GM21526 (cell line): ENCODE results near the gene PTPRA.
"Not testable (repeated sequence)": the region's sequence is repeated elsewhere in the genome, so short reads cannot be mapped to it uniquely, and the experiment has no call there.

Source experiments
- ATAC-seq: cut with Tn5 transposase; IDR thresholded peaks from one replicate; pipeline ENCODE4 v1.9.1; 2021; ENCODE audit warnings: moderate library complexity; ENCODE audit not compliant: unreplicated experiment, low FRiP score

Gene PTPRA

DNA sequence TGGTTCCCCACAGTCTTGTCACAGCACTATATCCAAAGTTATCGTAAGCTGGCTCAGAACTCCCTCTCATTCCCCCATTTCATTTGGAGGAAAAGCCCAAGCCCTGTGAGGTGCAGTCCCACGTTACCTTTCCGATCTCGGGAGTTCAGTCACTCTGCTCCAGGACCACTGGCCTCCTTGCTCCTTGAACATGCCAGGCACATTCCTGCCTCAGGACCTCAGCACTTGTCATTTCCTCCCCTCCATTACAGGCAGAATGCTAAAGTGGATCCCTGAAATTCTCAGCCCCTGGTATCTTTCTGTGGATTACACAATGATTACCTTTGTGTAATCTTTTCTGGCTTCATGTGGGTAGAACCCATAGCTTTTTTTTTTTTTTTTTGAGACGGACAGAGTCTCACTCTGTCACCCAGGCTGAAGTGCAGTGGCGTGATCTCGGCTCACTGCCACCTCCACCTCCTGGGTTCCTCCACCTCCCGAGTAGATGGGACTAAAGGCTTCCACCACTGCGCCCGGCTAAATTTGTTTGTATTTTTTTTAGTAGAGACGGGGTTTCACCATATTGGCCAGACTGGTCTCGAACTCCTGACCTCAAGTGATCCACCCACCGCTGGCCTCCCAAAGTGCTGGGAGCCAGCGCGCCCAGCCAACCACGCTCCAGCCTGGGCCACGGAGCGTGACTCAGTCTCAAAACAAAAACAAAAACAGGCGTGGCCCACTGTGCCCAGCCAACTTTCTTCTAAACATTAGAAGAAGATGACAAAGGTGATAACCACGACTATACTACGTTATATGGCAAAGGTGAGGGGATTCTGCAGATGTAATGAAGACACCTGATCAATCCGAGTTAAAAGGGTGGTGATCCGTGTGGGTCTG is 194.1 kb downstream of the PTPRA start:
- ATAC-seq: no peak

DNA sequence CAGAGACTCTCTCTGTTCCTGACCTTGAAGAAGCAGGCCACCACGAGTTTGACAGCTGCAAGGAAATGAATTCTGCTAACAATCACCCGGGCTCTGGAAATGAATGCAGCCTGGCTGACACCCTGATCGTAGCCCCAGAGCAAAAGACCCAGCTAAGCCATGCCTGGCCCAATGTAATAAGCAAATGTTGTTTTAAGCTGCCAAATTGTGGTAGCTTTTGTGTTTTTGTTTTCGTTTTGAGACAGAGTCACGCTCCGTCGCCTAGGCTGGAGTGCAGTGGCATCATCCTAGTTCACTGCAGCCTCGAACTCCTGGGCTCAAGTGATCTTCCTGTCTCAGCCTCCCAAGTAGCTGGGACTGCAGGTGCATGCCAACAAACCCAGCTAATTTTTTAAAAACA is 194.8 kb downstream of the PTPRA start:
- no peak for ATAC-seq

DNA sequence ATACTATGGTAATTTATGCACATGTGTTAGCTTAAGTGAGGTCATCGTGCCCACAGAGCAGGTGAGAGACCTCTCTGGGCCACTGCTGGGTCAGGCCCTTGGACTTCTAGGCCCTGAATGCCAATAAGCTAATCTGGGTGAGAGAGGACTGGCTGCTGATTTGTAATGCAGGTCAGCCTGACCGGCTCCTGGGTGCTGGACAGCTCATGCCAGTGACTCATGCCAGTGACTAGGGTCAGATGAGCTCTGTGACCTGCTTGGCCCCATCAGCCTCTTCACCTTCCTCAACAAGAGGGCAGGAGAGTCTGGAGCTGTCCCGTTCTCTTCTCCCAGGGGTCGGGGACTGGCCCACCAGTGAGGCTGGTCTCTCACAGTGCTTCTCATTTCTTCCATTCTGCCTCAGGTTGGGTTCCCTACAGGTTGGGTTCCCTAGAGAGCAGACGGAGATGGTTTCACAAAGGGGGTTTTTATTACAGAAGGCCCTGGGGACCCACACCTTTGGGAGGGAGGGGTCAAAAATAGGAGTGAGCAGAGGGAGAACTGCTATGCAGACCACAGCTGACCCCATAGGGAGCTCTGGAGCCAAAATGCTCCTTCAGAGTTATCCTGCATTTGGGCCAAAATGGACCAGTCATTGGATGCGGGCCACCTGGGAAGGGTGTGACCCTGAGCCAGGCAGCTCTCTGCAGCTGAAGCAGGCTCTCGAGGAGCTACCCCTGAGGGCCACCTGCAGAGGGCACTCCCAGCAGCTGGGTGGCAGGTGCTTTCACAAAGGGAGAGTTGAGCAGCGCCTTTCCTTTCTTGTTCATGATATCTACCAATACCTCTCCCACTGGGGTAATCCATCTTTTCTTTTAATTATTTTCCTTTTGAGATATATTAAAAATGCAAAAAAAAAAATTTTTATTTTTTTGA is 196.0 kb downstream of the PTPRA start:
- no peak for ATAC-seq

DNA sequence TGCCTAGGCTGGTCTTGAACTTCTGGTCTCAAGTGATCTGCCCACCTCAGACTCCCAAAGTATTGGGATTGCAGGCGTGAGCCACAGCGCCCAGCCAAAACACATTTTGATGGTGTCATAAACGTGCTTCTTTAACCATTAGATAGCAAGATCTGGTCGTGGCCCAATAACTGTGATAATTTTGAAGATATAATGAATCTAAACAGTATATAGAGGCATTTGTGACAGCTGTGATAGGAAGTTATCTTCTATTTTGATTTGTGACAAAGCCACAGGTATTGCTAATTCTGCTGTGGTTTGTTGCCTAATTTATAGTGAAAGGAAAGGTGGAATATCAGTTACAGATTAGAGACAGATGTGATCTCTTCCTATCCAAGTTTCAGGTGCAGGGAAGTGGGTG is 197.4 kb downstream of the PTPRA start:
- no peak for ATAC-seq

DNA sequence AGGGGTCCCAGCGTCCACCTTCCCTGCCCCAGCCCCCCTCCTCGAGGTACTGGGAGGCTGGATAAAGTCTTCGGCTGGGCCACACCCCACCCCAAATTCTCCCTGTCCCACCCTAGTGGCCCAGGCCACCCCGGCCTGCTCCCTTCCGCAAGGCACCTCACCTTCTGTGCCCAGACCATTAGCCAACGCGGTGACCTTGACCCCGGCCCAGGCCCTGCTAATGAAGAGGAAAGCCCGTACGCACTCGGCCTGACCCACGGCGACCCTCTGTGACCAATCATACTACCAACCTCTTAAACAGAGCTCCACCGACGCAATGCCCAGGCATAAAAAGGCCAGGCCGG is 198.0 kb downstream of the PTPRA start:
- no peak for ATAC-seq

DNA sequence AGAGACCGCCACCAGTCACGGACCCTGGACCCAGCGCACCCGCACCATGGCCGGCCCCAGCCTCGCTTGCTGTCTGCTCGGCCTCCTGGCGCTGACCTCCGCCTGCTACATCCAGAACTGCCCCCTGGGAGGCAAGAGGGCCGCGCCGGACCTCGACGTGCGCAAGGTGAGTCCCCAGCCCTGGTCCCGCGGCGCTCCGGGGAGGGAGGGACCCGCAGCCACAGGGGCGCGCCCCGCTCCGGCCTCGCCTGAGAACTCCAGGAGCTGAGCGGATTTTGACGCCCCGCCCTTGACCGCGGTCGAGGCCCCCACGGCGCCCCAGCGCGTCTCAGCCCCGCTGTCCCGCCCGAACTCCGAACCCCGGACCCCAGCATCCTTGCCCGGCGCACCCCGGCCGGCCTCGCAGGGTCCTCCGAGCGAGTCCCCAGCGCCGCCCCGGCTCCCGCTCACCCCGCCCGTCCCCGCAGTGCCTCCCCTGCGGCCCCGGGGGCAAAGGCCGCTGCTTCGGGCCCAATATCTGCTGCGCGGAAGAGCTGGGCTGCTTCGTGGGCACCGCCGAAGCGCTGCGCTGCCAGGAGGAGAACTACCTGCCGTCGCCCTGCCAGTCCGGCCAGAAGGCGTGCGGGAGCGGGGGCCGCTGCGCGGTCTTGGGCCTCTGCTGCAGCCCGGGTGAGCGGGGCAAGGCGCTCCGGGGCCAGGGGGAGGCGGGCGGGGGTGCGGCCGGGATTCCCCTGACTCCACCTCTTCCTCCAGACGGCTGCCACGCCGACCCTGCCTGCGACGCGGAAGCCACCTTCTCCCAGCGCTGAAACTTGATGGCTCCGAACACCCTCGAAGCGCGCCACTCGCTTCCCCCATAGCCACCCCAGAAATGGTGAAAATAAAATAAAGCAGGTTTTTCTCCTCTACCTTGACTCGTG is 198.6 kb downstream of the PTPRA start, which contains the start of gene OXT:
OXT (plus strand) TSS at position 11 of the 920 bp plus-strand sequence; CDS start at position 47, 36 bp downstream.
- no peak for ATAC-seq

DNA sequence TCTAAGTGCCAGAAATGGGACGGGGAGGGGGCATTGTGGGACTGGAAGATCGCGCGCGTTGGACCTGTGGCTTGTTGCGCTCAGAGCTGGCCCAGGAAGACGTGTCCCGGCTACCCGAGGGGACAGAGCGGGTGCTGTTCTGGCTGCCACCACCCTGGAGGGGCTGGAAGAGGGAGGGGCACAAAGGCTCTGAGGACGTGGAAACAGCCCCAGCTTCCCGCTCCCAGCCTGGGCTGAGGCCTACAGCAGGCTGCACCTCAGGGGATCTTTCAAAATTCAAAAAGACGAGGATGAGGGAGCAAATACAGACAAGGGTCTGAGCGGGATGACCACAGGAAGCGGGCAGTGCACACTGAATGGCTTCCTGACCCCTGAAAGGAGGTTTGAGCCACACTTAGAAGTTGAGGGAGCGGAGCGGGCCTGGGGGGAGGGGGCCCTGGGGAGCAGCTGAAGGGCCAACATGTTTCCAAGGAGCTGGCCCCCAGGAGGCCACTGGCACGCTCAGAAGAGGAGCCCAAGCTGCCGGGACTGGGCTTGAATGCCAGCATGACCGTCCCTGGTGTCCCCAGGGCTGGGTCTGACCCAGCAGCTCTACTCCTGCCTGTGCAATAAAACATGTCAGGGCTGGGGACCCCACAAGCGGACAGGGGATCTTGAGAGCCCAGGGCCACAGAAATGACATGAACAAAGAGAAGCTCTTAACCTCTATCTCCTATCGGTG is 199.4 kb downstream of the PTPRA start:
- ATAC-seq: no peak

DNA sequence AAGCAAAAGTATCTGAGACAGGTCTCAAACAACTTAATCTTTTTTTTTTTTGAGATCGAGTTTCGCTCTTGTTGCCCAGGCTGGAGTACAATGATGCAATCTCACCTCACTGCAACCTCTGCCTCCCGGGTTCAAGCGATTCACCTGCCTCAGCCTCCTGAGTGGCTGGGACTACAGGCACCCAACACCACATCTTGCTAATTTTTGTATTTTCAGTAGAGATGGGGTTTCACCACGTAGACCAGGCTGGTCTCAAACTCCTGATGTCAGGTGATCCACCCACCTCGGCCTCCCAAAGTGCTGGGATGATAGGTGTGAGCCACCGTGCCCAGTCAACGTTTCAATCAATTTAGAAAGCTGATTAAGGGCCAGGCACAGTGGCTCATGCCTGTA is 200.0 kb downstream of the PTPRA start:
- ATAC-seq: not testable (repeated sequence)

DNA sequence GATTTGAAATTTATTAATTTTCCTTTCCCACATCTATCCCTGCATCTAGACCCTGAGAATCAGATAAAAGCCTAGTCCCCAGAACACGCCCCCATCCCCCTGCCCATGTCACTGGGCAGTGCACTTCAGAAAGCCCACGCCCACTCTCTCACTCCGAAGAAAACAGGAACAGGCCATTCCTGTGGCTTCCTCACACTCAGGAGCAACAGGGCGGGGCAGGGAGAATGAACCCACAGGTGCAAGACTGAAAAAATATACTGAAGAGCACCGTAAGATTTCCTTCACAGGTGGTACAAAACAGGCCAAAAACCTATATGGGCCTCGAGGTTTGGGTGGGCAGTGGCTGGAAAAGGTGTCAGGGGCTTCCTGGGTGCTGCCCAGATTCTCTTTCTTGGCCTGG is 201.5 kb downstream of the PTPRA start:
- no peak for ATAC-seq

DNA sequence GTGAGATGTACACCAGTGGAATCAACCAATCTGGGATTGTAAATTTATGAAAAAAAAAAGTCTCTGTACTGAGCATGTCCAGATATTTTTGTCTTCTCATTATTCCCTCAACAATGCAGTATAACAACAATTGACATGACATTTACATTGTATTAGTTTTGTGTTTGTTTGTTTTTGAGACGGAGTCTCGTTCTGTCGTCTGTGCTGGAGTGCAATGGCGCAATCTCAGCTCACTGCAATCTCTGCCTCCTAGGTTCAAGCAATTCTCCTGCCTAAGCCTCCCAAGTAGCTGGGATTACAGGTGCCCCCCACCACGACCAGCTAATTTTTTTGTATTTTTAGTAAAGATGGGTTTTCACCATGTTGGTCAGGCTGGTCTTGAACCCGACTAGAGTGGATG is 202.0 kb downstream of the PTPRA start:
- not testable (repeated sequence) for ATAC-seq

DNA sequence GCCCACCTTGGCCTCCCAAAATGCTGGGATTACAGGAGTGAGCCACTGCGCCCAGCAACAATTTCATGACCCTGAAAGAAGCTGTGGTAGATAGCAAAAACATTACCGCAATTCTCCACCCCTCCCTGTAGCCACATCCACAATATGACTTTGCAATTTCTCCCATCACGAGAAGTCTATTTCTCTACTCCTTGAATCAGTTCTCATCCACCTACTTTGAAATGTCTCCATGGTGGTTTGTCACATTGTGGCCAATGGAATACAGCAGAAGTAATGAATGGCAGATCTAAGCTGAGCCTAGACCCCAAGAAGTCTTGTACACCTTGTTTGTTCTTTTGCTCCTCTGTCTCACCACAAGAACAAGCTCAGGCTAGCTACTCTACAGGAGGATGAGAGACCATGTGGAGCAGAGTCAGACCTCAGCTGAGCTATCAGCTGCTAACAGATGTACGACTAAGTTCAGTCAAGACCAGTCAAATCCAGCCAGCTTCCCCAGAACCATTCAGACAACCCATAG is 204.4 kb downstream of the PTPRA start:
- ATAC-seq: no peak

DNA sequence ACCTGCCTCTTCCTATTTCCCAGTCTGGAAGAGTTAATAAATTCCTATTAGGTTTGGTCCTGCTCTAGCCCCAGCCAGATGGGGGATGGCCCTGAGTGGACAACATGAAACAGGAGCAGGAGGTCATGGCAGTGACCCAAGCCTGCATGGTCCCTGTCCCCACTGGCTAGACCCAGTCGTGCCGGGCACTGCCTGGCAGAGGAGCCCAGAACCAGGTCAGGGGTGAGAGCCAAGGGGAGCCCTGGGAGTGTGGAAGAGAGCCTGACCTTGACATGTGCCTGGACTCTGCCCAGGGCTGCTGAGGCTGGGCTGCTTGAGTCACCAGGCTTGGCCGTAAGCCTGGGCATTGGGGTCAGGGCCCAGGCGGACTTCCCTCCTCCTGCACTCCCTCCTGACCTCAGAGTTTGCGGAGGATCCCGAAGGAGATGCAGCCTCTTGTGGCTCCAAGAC is 207.7 kb downstream of the PTPRA start:
- no peak for ATAC-seq

DNA sequence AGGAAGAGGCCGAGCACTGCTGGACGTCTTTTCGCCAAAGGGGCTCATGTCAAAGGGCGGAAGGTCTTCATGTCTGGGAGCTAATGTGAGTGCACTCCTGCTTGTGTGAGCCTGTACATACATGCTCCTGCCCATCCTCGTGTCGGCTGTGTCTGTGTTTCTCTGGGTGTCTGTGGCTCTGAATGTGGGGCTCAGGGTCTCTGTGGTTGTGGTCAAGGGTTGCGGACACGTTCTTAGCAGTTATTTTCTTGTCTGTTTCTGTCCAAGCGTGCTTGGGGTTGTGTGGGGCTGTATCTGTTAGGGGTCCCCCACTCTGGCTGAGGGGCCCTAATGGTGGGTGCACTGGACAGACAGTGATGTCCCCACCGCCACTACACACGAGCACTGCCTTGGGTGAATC is 208.4 kb downstream of the PTPRA start:
- no peak for ATAC-seq

DNA sequence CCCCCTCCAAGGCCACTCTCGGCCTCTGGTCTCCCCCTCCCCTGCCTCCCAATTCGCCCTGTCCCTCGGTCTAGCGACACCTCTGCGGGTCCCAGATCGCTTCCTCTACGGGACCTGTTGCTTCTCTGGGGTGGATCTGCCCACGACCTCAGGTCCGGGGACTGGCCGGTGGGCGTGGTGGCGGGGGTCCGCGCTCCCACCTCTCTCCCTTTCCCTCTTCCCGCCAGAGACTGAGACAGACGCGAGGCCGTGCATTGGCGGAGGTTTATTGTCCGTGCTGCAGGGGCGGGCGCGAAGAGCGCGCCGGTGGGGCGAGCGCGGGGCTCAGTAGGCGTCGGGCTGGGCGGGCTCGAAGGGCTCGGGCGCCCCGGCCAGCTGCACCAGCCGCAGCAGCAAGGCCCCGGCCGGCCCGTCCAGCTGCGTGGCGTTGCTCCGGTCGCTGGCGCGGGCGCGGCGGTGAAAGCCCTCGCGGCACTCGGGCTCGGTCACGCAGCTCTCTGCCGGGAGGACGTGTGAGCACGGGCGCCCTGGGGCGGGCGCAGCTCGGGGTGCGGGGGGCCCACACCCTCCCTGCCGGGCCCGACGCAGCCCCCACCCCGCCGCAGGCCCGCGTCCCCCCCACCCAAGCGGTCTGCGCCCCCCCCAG is 209.1 kb downstream of the PTPRA start:
- ATAC-seq: no peak

DNA sequence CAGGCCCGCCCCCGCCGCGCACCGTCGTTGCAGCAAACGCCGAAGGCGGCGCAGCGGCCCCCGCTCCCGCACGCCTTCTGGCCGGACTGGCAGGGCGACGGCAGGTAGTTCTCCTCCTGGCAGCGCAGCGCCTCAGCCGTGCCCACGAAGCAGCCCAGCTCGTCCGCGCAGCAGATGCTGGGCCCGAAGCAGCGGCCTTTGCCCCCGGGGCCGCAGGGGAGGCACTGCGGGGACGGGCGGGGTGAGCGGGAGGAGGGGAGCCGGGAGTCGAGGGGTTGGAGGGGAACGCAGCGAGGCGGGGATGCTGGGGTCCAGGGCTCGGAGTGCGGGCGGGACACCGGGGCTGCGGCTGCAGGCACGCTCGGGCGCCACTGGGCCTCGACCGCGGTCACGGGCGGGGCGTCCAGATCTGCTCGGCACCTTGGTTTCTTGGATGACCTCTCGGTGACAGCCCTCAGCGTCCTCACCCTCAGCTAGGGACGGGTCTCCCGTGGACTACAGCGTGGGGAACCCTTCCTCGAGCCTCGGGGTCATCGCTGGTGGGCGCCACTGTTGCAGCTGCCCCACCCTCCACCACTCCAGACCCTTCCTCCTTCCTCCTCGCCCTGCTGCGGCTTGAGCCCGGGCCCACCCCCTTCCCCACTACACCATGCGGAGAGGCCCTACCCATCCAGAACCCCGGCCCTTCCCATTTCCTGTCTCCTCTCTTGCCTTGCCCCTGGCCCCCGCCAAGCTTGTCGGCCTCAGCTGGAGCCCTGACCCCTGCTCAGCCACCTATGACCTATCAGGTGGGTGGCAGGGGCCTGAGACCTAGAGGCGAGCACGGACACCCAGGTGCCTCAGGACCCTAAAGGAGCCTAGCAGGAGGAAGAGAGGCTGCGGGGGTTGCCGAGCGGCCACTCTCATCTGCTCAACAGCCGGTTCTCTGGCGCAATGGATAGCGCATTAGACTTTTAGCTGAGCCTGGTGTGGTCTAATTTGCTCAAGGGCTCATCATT is 210.0 kb downstream of the PTPRA start:
- ATAC-seq: no peak

DNA sequence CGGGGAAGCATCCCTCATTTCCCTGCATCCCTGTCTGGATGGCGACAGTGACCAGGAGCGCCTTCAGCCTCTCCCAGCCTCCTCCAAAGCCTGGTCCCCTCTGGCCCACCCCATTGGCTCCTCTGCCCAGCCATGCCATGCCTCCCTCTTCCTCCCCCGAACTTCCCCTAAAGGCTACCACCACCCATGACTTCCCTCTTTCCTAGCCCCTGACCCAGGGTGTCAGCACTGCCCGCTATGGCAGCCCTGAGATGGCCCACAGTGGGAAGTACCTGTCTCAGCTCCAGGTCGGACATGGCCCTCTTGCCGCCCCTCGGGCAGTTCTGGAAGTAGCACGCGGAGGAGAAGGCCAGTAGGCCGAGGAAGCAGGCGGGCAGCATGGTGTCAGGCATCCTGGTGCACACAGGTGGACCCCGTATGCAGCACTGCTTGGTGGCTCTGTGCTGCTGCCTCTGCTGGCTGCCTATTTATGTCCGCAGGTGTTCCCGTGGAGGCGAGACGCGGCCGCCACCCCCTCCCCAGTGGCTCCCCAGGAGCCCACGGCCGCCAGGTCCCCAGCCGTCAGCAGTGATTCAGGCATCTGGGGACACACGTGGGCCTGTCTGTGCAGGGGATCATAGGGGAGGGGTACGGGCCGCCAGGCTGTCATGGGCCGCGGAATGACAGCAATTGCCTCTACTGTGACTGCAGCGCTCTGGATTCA is 211.2 kb downstream of the PTPRA start, which contains the start of gene AVP:
AVP (minus strand) TSS at position 442 of the 703 bp plus-strand sequence; CDS start at position 392, 50 bp downstream.
- ATAC-seq: no peak

DNA sequence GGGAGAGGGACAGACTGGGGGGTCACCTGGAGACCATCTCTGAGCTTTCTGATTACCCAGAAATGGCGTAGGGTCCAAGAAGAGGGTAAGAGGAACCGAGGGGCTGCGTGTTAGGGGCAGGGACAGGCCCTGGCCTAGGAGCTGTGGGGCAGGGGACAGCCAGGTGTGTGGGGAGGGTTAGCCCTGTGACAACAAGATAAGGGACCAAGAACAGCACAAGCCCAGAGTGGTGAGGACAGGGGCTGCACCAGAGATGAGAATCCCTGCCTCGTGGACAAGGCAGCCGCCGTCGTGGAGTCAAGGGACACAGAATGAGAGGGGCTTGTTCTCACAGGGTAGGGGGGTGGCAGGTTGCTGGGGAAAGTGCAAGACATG is 211.7 kb downstream of the PTPRA start:
- no peak for ATAC-seq
